HG03097 (cell line): ENCODE measurements around the gene FLAD1.

Source experiments
- ATAC-seq: cut with Tn5 transposase; IDR thresholded peaks from one replicate; pipeline ENCODE4 v1.9.1; 2021; ENCODE audit not compliant: unreplicated experiment, low FRiP score

The FLAD1 gene

DNA sequence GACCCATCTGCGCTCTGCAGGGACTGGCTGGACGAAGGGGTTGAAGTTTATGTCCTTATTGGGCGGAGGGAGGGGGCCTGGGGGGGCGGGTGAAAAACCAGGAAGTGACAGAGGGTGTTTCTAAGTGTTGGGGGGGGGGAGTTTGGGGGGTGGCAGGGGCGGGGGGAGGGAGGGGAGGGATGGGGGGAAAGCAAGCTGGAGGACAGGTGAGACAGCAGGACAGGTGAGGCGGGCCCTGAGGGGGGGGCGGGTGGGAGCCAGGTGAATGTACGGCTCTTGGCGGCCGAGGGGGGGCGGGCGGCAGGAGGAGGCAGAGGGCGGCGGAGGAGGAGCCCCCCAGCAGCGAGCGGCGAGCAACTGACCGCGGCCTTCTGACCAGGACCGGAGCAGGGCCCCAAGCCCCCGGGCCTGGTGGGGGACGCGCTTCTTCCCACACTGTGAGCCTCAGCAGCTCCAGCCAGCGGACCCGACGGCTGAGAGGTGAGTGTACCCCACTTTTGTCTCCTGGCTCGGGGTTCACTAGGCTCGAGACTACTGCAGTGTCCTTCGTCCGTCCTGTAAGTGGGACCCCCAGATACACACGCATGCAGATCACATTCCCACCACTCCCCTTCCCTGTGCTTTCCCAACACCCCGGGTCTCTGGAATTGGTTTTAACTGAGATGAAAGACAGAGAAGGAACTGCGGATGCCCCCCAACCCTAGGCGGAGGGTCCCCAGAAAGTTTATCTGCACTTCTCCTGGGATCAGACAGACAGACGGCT is 19.5 kb downstream of the FLAD1 start, which contains the start of gene ZBTB7B:
Gene ZBTB7B, plus strand, starts transcription at position 339 of the 763 bp plus-strand sequence. CDS start 11,859 bp downstream, outside the sequence.
- no peak for ATAC-seq

DNA sequence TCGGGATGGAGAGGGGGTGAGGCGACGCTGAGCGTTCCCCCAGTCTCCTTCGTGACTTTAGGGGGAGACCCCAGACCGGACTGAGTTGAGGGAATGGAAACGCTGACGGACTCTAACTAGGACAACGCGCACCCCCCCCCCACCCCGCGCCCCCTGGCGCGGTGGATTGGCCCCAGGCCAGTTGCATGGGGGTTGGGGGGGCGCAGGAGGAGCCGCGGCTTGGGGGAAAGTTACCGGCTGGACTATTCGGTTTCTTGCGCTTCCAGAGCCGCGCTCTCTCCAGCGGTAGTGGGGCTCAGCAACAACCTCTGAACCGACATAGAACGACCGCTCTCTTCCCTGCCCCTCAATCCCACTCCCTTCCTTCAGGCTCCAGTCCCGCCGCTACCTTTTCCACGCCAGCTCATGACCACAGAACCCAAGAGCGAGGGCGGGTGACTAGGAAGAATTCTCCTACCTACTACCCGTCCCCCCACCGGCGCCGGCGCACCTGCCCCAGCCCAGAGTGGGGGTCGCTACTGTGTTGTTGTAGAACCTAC is 20.2 kb downstream of the FLAD1 start:
- ATAC-seq = no peak

DNA sequence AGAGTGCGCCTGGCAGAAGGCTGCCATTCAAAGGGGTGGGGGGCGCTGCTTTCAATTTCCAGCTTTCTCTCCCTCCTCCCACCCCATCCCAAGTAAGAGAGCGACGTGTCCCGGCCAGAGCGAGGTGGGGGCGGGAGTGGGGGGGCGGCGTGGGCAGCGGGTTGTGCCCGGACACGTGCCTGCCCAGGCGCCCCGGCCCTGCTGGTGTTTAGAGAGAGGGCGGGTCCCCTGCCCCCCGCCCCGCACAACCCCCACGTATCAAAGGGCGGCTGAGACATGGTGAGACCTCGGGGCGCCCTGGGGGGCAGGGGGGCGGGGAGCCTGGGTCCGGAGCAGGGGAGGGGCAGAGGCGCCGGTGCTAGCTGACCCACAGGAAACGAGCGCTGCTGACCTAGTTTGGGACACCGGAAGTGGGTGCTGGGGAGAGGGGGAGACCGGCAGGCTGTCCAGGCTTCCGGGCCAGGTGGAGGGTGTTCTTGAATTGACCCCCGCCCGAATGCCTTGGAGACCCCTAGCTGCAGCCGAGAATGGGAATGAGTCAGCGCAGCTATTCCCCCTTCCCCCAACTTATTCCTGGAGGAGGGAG is 20.7 kb downstream of the FLAD1 start:
- no peak for ATAC-seq

DNA sequence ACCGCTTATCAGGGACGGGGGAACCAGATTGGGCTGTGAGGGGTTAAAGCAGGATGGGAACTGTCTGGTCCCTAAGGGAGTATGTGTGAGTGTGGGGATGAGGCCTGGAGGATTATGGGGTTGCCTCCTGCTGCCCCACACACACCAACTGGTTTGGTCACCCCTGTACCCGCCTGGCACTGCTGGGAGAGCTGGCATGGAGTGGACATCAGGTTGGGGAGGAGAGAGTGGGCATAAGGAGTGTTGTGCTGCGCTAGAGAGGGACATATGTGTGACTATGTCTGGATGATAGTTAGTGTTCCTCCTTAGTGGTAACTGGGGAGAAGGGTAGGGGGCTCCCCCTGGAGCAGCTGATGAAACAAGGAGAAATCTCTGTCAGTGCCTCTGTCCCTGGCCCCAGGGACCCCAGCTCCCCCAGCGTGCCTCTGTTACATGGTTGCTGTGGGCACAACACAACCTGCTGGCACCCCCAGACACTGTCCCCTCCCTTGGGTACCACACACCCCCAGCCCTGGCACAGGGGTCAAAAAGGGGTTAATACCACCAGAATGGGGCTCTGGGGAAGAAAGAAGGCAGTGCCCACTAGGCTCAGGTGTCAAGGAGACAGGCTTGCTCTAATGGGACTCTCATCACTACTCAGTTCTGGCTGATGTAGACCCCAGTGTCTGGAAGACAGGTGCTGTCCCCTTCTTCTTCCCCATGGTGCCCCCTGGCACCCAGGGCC is 21.4 kb downstream of the FLAD1 start:
- no peak for ATAC-seq

DNA sequence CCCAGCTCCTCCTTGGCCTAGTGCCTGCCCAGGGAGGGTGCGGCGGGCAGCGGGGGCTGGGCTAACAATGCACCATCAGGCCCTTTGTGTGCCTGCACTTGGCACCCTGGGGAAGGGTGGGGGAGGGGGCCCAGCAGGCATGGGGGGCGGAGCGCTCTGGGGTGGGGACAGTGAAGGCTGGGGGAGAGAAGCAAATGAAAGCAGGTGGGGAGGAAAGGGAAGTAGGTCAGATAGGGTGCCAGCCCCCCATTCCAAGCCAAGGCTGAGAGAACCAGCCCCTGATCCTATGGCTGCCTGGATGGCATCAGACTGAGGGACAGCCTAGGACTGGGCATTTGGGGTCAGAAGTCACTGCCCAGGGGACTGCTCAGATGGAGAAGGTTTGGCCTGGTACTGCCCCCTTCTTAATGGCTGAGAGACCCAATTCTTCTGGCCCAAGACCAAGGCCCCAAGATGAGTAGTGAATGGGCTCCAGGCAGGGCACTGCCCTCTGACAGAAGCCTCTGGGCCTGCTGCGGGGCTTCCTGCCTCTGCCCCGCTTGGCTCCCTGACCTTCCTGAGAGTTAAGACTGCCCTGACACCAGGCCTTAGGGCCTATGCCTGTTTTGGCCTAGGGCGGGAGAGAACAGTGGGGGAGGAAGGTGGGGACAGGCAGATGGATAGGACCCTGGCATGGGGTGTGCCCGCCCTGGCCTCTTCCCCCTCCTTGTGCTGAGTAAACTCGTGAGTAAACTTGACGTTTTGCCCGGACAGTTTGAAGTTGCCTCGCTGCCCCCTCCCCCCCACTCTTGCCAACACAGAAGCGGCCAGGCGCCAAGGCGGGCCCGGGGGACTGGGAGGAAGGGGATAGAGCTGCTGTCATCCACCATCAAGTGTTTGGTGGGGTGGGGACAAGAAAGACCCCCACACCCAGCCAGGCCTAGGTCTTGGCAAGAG is 22.2 kb downstream of the FLAD1 start:
- ATAC-seq = no peak

DNA sequence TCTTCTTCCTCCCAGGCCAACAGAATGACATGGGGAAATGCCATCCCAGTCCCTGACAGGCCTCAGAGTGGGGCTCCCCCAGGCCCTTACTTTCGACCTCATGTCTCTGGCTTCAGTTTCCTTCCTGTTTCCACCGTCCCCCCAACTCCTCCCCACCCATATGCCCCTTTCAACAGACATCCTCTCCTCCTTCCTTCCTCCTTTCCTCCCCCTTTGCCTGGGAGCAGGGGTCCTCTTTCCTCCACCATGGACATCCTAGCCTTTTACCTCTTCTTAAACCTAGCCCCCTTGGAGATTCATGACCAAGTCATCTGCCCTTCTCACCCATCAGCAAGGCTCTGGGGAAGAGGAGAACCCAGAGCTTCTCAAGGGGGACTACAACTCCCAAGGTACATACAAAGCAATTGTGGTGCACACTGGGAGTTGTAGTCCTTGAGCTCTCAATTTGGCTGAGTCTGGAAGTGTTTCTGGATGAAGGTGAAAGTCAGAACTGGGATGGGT is 23.5 kb downstream of the FLAD1 start:
- no peak for ATAC-seq

DNA sequence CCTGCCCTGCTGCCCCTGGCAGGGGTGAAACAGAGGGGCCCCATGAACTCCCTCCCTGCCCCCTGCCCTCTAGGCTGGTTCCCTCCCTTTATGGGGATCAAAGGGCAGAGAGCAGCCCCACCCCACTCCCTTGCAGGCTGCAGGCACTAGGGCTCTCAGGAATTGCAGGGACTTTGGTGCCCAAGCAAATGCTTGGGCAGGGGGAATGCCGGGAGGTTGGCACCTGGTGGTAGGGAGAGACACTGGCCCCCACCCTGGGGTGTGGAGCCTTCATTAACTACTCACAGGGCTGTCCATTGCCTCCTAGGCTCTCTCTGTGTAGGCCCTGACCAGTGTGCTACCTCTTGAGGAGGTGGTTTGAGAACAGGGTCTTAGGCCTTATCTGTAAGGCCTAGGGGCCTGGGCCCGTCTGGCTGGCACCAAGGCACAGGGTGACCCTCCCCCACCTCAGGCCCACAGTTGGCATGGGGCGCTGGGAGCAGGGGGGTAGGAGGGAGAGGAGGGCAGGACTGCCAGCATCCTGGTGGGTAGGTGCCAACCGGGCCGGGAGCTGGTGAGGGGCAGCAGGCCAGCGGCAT is 24.2 kb downstream of the FLAD1 start:
- no peak for ATAC-seq

DNA sequence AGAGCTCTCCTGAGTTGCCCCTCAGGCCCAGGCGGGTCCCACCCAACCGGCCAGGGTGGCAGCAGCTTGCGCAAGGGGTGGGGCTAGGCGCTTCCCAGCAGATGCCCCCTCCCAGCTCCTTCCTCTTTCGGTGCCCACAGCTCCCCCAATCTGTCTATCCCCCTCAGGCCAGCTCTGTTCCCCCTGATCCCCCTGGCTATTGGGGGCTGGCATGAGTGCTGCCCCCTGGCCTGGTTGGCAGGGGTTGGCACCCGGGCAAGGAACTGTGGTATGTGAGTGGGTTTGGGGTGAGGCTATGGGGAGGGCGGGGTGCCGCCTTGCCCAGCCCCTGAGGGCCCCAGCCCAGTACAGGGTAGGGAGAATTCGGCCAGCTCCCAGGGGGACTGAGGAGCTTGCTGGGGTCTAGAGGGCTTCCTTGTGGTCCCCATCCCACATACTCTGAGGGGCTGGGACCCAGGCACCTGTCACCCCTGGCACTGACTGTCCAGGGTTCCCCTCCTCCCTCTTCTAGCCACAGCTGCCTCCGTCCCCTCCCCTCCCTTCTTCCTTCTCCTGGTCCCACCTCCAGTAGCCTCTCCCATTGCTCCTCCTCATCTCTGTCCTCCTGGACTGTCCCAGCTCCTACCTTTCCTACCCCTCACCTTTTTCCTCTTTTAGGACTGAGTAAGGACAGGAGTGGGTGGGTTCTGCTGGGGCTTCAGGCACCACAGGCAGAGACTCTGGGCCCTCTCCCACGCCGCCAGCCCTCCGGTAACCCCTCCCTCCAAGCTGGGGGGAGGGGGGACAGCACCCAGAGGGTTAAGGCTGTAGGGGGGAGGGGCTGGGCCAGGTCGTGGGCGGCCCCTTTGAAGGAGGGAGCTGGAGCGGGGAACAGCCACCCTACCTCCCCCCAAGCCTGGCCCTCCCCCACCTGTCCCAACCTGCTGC is 25.1 kb downstream of the FLAD1 start:
- ATAC-seq = no peak

DNA sequence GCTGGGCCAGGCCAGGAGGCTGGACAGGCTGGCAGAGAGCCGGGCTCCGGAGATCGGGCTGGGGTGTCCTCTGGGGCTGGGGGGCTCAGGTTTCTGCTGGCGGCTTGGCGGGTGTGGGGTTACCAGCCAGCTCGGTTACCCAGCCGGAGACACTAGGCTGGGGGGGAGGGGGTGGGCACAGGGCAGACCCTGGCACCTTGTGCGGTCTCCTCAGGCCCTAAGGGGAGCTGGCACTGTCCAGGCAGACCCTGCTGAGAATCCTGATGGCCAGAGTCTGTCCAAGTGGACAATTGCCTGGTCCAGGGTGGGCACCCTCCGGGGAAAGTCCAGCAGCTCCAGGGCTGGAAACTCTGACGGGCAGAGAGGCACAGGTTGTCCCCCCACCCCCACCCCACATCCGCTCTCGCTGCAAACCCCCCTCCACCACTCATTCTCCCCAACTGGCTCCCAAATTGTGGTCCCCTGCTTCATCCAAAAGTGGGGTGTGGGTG is 26.1 kb downstream of the FLAD1 start:
- ATAC-seq = no peak

DNA sequence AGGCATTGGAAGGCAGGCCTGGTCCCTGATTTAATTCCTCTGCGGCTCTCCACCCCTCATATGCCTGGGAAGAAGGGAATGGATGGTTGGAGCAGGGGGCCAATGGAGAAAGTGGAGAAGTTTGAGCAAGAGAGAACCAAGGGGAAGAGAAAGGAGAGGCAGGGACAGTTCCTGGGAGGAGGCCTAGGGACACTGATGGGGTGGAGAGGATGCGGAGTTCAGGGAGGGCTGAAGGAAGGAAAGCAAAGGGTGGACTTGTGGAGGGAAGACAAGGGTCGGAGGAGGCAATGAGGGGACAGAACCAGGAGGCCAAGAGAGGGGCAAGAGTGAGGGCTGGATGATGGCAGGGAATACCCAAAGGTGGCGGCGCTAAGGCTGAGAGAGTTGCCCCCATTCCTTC is 26.6 kb downstream of the FLAD1 start:
- ATAC-seq = no peak

DNA sequence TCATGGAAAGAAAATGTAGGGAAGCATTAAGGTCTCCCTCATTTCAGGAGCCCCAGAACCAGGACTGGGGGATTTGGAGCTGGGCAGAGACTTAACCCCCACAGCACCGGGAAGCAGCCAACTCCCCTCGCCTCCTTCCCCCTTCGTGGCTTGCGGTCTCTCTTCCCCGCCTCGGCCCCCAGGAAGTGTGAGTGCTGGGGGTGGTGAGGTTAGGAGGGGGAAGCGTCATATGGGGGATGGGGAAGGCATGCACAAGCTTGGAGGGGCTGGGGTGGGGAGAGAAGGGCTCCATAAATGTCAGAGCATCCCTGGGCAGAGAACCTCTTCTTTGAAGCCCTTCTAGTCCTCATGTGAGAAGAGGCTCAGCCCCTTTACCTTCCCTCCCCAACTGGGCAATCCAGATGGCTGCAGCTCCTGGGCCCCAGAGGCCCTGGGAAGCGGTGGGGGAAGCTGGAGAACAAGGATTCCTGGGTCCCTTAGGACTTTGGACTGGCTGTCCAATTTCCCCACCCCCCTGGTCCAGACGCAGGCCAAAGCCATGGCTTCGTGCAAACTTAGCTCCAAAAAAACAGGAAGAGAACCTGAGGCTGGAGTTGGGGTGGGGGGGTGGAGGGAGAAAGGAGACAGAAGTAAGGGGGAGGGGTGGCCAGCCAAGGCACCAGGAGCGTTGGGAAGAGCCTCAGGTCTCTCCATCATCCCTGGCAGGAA is 27.2 kb downstream of the FLAD1 start:
- ATAC-seq = no peak

DNA sequence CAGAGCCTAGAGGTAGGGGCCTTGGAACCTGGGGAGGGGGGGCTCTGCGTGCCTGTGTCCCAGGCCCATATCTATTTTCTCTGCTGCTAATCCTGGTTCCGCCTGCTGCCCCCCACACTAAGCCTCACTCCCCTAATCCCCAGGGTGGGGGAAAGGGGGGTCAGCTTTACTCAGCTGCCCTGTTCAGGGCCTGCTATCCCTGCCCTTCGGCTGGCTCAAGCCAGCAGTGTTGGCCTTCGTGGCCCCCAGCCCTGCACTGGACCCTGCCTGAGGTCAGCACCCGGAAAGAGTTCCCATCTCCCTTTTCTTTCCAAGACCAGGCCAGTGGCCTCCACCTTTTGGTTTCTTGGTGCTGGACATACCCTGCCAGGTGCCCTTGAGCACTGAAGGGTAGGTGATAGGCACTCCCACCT is 27.9 kb downstream of the FLAD1 start:
- no peak for ATAC-seq

DNA sequence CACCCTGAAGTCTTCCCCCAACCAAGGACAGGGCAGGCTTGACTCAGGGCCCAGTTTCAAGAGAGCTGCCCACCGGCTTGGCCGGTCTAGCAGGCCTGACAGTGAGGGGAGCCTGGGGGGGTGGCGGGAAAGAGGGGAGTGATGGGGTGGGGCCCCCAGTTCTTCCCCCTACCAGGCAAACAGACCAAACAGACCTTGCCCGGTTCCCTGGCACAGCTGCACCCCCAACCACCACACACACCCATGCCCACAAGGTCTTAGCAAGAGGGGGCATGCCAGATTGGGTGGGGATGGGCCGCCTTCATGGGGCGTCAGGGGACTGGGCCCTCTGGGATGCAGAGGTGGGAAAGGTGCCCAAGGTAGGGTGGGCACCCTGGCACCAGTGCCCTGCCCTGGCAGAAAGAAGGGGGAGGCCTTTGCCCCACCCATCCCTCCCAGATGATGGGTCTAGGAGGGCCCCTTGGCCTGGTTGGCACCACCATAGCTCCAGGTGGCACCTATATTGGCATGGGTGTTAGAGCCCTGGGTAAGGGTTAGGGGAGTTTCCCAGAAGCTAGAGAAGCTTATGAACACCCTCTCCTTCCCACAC is 28.4 kb downstream of the FLAD1 start:
- no peak for ATAC-seq

DNA sequence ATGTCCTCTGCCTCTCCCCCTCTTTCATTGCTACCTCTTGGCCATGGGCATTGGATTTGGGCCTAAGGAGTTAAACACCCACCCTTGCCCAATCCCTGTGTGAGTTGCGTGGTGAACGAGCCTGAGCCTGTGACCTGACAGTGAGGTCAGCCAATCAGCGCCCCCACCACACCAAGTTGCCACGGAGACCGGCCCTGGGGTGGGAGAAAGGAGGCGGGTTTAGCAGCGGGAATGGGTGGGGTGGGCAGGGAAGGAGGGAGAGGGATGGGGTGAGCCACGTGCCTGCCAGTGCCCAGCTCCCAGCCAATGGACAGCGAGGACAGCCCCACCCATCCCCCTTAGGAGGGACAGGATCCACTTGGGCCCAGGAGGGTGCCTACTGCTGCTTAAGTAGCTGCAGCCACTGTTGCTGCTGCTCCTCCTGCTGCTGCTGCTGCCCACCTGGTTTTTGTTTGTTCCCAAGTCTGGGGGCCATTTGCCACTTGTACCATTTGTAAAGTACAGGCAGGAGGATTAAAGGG is 28.9 kb downstream of the FLAD1 start:
- no peak for ATAC-seq

DNA sequence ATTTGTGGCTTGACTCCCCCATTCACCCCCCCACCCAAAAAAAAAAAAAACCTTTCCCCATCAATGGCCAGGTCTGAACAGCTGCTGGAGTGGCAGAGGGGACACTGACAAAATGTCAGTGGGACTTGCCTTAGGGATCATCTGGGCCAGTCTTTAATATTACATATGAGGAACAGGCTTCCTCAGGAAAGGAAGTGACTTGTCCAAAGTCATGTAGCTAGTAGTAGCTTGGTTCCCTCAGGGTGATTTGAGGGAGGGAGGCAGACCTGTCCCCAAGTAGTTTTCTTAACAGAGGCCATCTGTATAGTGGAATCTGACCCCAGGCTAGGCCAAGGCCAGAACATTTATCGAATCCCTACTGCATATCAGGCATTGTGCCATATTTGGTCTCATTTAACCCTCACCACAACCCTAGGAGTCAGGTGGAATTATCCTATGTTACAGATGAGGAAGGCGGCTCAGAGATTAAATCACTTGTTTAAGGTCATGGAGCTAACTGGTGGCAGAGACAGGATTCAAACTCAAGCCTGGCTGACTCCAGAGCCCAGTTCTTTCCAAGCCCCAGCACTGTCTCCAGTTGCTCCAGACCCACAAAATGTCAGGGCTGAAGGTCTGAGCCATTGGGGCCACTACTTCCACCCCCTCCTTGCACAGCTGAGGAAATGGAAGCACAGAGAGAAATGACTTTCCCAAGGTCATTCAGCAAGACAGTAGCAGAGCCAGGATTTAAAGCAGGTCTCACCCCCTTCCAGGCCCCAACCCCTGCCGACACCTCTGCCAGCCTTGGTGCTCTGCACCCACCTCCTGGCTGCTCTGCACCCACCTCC is 29.8 kb downstream of the FLAD1 start:
- no peak for ATAC-seq

DNA sequence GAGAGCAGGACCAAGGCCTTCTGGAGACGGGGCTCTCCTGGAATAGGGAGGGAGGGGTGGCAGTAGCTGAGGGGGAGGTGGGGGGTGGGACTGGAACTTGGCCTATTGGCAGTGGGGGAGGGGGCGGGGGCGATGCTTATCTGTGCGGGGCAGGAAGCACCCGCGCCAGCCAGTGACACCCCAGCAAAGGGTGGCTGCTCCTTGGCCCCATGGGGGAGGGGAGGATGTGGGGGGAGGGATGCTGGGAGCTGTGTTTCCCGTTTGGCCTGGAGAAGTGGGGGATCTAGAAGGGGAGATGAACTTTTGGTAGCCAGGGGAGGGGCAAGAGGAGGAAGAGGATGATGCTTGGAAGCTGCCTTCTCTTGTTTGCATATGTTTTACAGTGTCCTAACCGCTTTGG is 30.5 kb downstream of the FLAD1 start:
- no peak for ATAC-seq
